G401.6 (cell line): ENCODE data around the gene HEATR3.
"Not testable (repeated sequence)": the region's sequence is repeated elsewhere in the genome, so short reads cannot be mapped to it uniquely, and the experiment has no call there.

ENCODE experiments used
- FAIRE-seq: peaks from 2 replicates; lab custom pipeline; 2012; peaks lifted over from hg19 to GRCh38; lab: Jason Lieb, UNC

HEATR3 gene

DNA sequence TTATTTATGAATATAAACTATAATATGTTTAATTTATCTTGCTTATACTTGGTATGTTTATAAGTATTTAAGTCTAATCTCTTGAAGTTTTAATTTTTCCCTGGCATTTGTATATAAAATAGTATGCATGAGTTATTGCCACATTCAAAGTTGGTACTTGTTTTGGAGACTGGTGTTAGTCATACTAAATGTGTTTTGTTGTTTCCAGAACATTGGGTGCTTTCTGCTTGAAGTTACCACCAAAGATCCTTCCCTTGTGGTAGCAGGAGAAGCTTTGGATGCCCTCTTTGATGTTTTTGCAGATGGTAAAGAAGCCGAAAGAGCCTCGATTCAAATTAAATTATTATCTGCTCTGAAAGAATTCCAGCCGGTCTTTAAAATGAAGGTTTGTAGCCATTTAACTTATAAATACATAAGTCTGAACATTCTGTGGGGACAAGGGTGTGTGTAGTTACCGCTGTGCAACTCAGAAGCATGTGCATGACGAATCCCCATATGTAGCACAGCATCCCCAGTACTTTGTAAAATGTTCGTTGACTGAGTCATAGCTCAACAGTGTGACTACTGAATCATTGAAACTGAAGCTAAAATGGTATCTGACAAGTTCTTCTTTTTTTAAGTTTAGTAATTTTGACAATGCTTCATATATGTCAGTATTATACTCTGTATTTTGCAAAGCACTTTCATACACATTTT lies 36.4 kb downstream of the HEATR3 start:
- no peak for FAIRE-seq

DNA sequence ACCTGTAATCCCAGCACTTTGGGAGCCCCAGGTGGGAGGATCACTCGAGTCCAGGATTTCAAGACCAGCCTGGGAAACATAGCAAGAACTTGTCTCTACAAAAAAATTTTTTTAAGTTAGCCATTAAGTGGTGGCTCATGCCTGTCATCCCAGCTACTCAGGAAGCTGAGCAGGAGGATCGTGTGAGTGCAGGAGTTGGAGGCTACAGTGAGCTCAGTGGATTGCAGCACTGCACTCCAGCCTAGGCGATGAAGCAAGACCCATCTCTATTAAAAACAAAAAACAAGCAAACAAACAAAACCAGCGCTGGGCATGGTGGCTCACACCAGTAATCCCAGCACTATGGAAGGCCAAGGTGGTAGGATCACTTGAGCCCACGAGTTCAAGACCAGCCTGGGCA lies 38.0 kb downstream of the HEATR3 start:
- FAIRE-seq, result no peak

DNA sequence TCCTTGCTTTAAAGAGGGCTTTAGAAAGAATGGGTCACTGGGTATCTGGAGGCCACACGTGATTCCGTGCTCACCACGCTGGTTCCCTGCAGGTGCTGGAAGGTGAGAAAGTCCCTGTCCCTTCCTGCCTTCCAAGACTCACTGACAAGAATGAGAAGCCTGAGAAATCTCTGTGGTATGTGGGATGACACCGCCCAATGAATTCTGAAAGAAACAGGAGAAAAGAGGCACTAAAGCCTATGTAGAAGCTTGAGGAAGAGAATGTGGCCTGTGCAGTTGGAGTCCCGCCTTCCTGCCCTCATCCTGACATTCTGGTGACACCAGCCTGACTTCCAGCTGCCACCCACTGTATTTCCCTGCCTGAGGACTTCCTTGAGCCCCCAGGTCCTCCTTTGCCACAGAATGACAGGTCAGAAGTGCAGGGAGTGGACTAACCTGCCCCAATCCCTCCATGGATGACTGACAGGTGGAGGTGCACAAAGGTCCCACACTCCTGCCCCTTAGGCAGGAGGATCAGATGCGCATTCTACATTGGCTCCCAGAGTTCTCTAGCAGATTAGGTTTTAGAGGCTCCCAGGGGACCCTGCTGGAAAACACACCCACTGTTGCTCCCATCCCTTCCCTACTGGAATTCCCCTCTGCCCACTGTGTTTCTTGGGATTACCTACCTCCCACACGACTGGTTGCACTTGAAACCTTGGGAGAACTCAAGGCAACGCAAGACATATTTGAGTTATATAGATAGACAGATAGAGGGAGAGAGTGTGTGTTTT lies 48.8 kb downstream of the HEATR3 start:
- FAIRE-seq, result no peak

DNA sequence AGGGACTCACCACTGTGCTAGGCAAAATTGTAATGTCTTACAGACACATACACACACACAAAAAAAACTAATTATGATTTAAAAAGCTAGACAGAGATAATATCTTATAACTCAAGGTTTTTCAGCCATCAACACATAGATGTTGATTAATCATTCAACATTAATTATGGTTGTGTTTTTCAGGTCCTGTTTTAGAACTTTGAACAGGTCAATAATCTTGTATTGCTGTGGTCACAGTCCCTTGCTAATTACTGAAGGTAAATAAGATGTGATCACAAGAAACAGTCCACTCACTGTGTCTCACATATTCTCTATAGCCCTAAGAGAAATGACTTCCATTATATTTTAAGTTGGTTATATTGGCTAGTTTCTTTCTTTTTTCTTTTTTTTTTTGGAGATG lies 54.9 kb downstream of the HEATR3 start:
- no peak for FAIRE-seq

DNA sequence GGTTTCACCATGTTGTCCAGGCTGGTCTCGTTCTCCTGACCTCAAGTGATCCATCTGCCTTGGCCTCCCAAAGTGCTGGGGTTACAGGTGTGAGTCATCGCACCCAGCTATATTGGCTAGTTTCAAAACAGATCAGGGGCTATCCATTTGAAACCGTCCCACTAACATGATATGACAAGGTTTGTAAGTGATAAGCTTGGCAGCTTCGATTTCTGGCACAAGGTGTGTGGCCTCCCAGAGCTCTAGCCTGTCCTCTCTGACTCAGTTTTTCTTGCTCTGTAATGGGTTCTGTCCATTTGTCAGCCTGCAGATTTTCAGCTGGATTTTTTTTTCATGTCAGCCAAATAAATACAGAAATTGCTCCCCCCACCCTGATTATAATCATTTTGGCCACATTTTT lies 55.5 kb downstream of the HEATR3 start:
- no peak for FAIRE-seq

DNA sequence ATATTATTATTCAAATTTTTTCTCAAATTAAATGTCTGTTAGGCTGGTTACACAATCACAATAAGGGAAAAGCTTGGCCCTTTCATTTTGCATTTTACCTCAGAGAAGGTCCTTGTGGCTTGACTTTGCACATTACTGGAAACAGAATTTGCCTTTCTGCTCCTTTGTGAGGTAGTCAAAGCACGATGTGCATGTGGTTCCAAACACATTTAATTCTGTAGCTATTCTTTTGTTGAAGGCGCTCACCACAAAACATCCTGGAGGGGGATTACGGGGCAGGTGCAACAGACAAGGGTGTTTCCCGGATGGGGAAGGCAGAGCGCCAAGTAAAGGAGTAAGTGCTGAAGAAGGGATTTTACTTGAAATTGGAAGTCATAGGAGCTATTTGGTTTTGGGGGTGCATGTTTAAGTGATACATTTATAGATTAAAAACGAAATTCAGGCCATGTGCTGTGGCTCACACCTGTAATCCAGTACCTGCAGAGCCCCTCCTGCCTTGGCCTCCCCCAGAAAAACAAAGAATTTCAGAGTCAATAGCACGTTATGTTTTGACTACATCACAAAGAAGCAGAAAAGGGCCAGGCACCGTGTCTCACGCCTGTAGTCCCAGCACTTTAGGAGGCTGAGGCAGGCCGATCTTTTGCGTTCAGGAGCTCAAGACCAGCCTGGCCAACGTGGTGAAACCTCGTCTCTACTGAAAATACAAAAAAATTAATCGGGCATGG lies 56.1 kb downstream of the HEATR3 start:
- FAIRE-seq, result no peak

DNA sequence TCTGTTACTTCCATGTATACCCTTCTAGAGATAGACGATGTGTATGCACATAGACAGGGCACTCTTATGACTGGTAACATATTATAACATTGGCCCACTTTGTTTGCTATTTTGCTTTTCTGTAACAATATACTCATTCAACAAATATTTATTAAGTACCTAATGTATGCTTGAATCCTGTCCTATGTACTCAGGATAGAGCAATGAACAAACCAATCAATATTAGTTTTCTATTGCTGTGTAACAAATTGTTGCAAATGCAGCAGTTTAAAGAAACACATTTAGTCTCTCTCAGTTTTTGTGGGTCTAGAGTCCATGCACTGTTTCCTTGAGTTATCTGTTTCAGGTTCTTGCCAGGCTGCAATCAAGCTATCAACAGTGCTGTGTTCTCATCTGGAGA lies 57.6 kb downstream of the HEATR3 start:
- FAIRE-seq, result no peak

DNA sequence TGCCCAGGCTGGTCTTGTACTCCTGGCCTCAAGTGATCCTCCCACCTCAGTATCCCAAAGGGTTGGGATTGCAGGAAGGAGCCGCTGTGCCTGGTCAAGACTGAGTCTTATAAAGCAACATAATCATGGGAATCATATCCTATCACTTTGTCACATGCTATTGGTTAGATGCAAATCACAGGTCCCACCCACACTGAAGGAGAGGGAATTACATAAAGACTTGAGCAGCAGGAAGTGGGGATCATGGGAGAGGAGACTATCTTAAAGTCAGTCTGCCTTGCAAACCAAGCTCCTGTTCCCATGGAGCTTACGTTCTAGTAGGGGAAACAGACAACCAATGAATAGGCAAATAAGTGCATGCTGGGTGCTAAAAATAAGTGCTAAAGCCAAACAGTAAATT lies 59.0 kb downstream of the HEATR3 start:
- FAIRE-seq, result no peak

DNA sequence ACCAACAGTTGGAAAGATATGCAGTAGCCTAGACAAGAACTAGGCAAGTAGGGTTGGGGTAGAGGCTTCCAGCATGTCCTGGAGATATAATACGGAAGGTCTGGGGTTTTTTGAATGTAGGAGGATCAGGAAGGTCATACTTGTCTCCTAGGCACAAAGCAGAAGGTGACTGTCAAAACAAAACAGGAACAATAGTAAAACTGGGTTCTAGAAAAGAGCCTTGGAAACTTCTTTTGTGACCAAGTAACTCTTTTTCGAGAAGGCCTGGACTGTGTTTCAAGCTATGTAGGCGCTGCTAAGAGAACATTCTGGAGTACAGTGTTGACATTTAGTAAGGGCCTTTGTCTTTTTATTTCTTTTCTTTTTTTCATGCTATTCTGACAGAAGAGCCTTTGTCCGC lies 60.4 kb downstream of the HEATR3 start:
- no peak for FAIRE-seq

DNA sequence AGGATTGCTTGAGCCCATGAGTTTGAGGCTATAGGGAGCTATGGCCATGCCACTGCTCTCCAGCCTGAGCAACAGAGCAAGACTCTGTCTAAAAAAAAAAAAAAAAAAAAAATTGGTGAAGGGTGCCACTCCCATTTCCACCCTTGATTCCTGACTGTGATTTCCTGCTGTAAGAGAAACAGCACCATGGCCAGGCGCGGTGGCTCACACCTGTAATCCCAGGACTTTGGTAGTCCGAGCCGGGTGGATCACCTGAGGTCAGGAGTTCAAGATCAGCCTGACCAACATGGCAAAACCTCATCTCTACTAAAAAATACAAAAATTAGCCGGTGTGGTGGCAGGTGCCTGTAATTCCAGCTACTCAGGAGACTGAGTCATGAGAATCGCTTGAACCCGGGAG lies 66.8 kb downstream of the HEATR3 start:
- FAIRE-seq, result not testable (repeated sequence)

DNA sequence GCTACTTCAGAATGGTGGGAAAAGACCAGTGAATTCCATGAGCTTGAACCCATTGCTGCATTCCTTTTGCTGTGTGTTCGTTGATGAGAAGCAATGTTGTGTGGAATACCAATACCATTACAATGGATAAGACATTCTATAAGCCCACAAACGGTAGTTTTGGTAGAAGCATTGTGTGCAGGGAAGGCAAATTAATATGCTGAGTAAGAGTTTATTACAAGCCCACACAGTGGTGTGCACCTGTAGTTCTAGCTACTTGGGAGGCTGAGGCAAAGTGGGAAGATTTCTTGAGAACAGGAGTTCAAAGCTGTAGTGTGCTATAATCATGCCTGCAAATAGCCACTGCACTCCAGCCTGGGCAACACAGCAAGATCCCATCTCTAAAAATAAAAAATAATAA lies 67.4 kb downstream of the HEATR3 start:
- no peak for FAIRE-seq

DNA sequence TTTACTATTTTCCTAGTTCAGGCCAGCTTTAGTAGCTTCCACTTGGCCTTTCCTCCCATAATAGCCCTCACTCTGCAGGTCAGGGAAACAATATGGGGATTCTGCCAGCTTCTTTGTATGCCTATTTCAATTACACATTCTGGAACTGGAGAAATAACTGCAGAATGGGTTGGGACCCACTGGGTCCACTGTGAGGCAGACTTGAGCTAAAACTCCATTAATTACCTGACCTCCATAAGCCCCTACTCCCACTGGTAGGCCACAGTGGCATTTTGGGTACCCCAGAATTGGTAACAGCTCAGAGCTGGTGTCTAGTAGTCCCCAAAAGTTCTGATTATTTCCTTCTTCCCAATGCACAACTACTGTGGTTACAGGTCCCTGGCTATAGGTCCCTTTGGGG lies 70.6 kb downstream of the HEATR3 start:
- FAIRE-seq, result no peak

DNA sequence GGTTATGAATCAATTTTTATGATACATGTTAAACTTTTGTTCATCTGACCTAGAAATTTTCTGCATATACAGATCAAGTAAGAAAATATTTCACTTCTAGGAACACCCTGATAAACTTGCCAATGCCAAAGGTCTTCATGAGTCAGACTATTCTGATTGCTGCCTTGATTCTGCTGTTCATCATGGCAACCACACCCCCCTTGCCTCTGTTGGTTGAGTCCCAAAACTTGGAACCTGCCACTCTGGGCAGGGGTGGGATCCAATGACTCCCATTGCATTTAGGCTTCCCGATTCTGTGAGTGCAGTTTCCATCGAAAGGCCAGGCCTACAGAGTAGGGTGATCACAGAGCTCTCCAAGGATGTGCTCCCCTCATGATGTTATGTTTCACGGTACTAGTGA lies 71.5 kb downstream of the HEATR3 start:
- FAIRE-seq, result no peak

DNA sequence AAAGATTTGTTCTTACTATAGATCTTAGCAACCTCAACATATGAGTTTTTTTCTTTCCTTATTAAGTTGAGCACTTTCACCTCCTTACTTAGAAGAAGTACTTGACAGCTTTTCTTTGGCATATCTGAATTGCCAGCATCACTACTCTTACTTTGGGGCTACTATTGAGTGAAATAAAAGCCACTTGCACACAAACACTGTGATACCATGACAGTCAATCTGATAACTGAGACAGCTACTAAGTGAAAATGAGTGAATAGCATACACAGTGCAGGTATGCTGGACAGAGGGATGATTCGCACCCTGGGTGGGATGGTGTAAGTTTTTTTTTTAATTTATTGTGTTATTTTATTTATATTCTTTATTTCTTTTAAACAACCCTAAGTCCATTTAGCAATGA lies 73.8 kb downstream of the HEATR3 start:
- FAIRE-seq, result no peak

DNA sequence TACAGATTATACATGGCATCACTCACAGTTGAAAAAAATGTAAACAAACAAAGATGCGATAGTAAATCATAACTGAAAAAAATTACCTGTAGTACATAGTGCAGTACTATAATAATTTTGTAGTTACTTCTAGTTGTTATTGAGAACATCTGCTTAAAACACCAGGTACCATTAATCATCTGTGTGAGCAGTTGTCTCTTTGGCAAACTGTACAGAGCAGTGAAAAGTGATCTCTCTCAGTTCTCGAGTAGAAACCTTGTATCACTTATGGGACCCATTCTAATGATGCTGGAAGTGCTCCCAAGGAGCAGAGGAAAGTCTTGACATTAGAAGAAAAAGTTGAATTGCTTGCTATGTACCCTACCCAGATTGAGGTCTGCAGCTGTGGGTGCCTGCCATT lies 78.4 kb downstream of the HEATR3 start:
- no peak for FAIRE-seq

DNA sequence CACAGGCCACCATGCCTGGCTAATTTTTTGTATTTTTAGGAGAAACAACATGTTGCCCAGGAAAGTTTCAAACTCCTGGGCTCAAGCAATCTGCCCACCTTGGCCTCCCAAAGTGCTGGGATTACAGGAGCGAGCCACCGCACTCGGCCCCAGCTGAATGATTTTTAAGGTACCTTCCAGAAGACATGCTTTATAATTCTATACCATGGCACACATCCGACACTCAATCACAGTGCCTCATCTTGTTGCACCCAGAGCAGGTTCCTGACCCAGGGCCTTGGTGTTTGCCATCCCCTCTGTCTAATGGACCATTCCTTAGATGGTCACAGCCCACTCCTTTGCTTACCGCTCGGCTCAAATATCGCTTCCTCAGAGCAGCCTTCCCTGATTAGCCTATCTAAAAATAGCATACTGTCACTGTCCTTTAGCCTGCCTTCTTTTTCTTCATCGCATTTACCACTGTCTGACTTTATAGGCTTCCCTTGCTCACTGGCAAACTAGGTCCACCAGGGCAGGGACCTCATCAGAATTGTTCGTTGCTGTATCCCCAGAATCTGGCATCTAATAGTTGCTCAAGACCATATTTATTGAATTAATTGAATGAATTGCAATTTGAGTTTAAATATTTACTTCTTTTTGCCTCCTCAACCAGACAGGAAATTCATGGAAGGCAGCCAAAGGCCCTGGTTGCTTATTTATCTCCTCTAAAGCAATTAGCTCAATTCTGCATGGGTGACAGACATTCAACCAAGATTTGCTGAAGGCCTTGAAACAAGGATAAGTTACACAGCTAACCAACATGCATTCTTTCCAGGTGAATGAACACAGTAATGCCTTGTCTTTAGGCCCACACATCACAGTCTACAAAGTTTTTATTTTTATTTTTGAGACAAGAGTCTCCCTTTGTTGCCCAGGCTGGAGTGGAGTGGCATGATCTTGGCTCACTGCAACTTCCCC lies 81.0 kb downstream of the HEATR3 start:
- FAIRE-seq, result no peak

DNA sequence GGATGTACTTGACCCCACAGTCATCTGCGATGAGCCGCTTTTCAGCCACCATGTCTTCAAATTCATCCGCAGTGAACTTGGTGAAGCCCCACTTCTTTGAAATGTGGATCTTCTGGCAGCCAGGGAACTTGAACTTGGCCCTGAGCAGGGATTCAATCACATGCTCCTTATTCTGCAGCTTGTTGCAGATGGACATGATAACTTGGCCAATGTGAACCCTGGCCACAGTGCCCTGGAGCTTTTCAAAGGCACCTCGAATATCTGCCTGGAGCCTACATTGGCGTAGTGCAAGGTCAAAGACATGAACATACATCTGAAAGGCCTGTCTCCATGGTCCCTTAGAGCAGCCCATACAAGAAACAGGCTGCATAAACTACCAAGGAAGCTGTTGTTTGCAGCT lies 85.6 kb downstream of the HEATR3 start:
- FAIRE-seq, result no peak

DNA sequence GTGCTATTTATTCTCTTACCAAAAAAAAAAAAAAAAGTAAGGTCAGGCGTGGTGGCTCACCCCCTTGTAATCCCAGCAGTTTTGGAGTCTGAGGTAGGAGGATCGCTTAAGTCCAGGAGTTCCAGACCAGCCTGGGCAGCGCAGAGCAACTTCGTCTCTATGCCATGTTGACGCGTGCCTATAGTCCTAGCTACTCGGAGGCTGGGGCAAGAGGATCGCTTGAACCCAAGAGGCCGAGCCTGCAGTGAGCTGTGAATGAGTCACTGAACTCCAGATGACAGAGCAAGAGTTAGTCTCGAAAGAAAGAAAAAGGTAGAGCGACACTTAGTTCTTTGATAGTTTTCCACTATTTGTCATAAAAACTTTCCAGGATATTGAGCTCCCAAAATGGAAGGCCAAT lies 86.0 kb downstream of the HEATR3 start:
- no peak for FAIRE-seq

DNA sequence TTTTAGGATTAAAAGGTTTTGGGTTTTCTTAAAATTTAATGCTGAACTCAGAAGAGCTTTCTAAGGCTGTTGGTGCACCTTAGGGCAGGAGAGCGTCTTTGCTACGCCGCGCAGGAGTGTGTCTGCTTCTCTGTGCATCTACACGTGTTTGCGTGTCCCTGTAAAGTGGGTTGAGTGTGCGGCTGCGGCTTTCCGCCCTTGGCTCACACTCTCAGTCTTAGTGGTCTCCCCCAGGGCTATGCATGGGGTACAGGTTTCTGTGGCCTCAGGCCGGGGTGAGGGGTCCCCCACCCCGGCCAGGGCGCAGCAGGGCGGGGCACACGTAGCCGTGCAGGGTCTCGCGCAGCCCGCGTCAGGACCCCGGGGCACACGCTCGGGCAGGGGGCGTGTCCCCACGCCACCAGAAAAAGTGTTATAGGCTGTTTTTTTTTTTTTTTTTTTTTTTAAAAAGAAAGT lies 86.6 kb downstream of the HEATR3 start:
- FAIRE-seq, result peak; percentile 73

DNA sequence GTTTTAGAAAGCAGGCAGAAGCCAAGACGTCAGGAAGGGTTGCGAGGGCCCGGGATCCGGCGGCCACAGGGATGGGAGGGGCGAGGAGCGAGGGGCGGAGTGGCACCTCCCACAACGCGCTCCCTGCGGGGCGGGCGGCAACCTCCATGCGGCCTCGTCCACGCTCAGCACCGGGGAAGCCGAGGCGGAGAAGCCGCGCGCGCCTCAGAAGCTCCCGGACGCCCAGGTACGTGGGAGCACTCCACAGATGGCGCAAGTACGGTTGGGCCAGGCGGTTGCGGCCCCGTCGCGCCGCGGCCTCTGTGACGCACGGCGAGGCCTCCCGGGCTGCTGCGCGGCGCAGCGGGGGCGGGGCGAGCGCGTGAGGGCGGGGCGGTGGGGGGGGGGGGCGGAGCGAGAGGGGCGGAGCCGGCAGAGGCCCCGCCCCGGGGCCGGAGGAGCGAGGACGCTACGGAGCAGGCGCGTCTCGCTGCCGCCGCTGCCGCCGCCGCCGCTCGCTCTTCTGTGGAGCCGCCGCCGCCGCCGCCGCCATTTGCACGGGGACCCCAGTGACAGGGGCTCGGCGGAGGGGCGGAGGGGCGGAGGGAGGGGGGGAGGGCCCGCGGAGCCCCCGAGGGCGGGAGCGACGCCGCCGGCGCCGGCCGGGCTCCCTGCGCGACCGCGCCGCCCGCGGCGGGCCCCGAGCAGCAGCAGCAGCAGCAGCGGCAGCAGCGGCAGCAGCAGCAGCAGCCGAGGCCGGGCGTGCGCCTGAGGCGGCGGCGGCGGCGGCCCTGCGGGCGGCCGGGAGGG lies 87.2 kb downstream of the HEATR3 start, which contains the start of gene TENT4B:
Gene TENT4B, plus strand, starts transcription at position 500 of the 789 bp plus-strand sequence. CDS start 316 bp downstream, outside the sequence.
- no peak for FAIRE-seq
